HG02973 (cell line): Measurements from ENCODE around the gene WBP2.

Source experiments
- ATAC-seq: cut with Tn5 transposase; IDR thresholded peaks from one replicate; pipeline ENCODE4 v1.9.1; 2021; ENCODE audit warnings: moderate library complexity; ENCODE audit not compliant: unreplicated experiment

Gene WBP2

DNA sequence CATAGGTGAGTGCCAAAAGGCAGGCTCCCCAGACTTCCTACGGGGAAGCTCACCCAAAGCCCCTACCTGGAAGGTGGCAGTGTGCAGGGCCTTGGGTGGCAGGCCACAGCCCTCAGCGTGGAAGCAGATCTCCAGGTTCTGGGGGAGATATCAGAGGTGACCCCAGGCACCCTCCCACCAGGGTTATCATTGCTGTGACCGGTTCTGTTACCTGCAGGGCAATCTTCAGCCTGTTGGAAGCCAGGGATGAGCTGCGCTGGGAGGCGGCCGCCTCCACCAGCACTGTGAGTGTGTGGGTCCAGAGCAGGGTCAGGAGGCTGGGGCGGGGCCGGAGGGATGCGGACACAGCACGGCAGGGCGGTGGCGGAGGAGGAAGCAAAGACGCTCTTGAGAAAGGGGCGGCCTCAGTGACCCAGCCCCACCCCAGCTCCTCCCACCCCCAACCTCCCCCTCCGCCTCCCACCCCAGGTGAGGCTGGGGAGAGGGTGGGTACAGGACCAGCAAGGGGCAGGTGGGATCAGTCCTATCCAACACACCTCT lies 24.0 kb downstream of the WBP2 start:
- ATAC-seq, result no peak

DNA sequence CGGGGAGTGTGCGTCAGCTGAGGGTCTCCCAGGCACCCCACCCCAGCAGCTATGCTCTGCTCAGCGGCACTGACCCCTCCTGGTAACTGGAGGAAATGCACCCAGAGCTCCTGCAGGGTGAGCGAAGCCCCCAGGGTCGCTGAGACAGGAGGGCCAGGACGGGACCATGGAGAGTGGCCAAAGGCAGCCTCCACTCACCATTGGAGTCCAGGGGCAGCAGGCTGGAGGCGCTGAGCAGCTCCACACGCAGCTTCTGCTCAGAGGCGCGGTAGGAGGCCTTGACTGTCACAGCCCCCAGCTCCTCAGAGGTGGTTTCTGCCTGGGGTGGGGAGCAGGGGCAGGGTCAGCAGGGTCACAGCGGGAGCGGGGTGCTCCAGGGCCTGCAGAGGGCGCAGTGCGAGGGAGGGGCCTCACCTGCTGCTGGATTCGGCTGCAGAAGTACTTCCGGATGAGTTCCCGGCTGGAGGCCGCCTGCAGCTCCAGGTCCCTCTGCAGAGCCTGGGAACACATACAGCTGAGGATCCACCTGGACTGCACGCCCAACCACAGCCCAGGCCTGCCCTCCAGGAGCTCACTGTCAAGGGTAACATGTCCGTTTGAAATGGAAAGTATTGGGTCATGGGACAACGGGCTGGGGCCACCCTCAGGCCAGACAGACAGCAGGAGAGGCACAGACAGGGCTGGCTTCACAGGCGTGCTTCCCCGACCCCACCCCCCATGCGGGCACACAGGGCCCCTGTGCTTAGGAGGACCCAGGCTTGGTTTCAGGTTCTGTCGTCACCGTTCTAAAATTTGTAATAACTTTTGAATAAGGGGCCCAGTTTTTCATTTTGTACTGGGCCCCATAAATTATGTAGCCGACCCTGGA lies 24.7 kb downstream of the WBP2 start:
- ATAC-seq, result no peak

DNA sequence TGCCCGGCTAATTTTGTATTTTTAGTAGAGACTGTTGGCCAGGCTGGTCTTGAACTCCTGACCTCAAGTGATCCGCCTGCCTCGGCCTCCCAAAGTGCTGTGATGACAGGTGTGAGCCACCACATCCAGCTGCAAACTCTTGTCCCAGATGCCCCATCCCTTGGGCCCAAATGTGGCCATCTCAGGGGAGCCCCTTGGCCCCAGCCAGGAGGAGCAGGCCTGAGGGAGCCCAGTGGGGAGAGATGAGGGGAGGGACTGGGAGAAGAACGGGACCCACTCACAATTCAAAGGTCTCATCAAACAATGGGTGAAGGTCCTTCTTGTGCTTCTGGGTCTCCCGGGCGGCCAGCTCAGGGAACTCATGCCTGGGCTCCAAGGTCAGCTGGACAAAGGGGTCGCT lies 25.4 kb downstream of the WBP2 start:
- ATAC-seq, result no peak

DNA sequence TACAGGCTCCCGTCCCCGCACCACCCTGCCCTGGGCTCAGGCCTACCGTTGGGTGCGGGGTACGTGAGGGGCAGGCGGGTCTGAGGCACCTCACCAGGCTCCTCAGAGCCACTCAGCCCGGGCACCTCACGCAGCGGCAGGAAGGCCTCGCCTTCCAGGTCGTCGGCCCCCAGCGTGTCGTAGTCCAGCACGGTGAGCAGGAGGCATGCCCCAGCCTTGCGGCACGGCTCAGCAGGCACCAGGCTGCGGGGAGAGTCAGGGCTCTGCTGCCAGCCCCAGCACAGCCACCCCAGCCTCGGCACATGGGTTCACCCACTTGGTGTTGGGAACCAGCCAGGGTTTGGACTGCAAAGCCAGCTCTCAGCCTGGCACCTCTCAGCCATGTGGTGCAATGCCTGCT lies 26.4 kb downstream of the WBP2 start:
- no peak for ATAC-seq

DNA sequence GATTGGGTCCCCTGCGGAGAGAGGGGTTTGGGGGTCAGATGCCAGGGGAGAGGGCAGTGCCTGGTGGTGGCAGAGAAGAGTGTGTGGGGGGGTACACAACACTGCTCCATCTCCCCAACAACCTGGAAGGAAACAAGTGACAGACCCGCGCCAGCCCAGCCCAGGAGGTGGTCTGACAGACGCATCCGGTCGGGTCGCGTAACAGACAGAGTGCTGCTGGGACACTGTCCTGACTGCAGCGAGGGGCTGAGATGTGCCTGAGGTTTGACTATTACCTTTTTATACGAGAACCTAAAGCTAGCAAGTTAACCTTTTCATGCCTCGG lies 27.1 kb downstream of the WBP2 start:
- ATAC-seq, result no peak

DNA sequence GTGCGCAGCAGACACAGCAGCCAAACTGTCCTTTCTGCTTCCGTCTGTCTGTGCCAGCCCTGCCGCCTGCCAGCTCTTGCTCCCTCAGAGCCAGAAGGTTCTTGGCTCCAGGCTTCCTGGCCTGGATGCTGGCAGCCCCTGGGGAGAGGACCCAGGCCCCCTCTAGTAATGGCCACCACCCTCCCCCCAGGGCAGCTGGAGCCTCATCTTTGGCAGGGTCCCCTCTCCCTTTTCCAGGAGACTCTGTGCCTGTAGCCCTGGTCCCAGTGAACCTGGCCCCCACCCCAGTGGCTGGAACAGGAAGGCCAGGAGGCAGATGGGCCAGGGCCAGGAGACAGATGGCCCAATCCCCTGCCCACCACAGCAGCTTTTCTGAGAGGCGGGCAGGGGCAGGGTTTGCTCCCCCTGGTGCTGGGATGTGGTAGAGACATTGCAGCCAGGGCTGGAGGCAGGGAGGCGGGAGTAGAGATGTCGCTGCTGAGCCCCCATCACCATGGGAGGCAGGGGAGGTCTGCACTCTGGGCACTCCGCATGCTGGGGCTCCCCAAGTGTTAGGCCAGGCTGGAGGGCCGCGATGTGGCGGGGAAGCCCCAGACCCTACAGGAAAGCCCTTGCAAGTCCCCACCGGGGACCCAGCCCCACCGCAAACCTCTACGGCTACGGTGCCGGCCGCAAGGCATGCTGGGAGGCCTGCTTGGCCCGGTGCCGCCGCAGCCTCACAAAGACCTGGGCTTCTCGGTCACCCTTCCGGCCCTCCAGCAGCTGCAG lies 27.6 kb downstream of the WBP2 start:
- no peak for ATAC-seq

DNA sequence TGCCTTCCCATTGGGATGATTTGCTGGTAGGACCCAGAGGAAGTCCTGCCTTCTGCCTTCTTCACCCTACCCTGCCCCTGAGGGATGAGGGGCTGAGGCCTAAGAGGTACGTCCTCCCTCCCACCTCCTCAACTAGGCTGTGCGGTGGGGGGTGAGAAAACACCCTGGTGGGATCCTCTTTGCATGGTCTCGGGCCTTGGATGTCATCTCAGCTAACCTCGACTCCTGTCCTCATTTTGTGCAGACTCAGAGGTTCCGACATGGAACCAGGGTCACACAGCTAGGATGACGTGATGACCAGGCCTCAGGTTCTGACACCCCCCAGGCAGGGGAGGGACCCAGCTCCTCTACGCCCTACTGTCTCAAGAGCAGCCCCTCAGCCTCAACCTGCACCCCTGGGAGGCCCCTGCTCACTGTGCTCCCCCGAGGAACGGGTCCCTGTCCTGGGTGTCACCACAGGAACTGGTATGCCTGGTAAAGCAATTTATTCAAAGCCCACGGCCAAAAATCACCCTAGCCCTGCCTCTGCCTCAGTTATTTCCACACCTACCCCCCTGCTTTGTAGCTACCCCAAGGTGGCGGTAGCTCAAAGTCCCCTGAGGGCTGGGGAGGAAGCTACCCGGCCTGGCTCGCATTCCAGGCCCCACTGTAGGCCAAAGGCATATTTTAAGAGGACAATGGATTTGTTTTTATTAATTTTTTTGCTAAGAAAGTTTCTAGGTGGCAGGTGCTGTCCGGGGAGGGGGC lies 28.4 kb downstream of the WBP2 start:
- ATAC-seq, result no peak

DNA sequence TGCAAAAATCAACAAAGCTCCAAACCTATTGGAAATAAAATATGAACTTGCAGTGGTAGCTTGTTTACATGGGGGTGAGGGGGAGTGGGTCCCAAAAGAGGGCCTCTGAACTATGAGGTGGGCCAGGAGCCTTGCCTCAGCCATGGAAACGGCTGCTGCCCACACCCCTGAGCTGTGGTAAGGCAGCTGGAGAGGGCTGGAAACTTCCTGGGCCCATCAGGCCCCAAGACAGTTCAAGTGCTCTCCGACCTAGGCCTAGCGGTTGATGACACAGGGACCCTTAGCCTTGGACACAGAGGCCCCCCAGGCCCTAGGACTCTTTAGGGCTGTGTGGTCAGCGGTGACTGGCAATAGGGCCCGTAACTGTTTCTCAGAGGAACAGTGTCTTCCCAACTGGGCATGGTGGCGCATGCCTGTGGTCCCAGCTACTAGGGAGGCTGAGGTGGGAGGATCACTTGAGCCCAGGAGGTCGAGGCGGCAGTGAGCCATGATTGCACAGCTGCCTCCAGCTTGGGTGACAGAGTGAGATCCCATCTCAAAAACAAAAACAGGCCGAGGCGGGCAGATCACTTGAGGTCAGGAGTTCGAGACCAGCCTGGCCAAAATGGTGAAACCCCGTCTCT lies 29.3 kb downstream of the WBP2 start:
- no peak for ATAC-seq

DNA sequence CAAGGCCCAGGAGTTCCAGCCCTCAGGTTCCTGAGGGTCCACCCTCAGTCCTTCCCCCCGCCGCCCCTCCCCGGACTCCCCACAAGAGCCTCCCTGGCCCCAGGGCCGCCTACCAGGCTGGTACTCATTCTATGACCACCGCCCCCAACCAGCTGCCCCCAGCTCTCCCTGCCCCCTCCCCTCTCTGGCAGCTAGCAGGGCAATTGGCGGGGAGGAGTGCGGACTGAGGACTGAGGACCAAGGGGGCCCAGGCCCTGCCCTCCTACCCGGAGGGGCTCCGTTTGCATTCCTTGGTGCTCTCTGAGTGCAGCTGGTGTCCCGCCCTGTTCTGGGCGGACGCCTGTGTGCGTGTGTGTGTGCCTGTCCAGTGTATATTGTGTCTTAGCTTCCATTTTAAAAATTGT lies 30.0 kb downstream of the WBP2 start:
- no peak for ATAC-seq

DNA sequence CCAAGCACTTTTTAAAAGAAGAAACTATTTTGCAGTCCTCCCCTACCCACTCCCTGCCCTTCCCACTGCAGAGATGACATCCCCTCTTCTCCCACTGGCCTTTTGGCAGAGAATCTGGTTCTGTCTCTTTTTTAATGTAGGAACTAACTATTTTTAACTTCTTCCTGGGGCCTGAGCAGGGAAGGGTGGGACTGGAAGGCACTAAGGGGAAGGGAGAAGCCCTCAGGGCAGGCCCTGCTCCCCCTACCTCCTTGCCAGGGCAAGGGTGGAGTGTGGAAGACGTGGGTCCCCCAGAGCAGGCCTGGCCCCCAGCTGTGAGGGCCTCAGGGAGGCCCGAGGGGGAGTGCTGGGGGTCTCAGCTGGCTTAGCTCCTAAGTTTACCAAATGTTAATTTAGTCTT lies 30.5 kb downstream of the WBP2 start:
- ATAC-seq, result no peak

DNA sequence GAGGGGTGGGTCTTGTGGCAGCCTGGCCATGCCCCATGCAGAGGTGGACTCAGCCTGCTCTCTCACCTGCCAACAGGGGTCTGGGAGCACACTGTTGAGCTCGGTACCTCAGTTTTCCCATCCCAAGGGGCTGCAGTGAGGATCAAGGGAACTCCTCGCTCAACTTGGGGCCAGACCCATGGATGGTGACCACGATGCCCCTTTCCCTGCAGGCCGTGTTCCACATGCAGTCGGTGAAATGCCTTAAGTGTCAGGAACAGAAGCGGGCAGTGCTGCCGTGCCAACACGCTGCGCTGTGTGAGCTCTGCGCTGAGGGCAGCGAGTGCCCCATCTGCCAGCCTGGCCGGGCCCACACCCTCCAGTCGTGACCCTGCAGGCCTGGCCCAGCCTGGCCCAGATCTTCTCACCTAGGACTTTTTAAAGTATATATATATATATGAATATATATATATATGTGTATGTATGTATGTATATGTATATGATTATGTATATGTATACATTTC lies 31.0 kb downstream of the WBP2 start:
- no peak for ATAC-seq

DNA sequence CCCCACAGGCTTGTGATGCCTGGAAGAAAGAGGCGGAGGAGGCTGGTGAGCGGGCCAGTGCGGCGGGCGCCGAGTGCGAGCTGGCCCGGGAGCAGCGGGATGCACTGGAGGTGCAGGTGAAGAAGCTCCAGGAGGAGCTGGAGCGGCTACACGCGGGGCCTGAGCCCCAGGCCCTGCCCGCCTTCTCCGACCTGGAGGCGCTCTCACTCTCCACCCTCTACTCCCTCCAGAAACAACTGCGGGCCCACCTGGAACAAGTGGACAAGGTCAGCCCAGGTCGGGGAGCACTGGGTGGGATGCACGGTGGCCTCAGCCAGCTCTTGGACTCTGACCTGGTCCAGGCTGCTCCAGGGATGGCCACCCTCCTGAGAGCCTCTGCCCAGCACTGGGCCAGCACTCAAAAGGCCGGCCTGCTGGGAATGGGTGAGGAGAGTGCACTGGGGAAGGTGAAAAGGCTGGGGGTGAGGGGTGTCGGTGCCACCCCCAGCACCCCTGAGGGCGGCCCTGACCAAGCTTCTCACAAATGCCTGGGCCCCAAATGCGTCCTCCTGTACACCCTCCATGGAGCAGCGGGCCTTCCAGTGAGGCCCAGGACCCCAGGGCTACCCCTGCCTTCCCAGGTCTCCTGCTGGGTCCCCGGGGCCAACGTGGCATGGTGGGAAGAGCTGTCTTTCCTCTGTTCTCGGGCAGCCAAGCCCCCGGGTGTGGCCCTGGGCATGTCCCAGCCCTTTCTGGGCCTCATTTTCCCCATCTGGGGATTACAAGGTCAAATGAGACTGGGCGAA lies 31.7 kb downstream of the WBP2 start:
- ATAC-seq, result no peak

DNA sequence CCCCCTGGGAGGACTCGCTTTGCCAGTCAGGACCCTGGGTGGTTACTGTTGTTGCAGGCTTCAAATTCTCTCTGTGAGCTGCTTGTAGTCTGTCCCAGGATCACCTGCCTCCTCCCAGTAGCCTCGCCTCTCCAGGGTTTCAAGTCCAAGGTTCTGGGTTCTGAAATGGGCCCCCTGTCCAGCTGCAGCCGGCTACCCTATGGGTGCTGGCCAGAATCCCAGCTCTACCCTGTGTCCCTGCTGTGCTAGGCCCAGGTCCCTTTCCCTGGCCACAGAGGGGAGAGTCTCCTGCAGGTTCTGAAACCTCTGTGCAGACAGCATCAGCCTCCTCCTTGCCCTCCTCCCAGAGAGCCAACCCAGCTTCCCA lies 32.4 kb downstream of the WBP2 start:
- ATAC-seq, result no peak

DNA sequence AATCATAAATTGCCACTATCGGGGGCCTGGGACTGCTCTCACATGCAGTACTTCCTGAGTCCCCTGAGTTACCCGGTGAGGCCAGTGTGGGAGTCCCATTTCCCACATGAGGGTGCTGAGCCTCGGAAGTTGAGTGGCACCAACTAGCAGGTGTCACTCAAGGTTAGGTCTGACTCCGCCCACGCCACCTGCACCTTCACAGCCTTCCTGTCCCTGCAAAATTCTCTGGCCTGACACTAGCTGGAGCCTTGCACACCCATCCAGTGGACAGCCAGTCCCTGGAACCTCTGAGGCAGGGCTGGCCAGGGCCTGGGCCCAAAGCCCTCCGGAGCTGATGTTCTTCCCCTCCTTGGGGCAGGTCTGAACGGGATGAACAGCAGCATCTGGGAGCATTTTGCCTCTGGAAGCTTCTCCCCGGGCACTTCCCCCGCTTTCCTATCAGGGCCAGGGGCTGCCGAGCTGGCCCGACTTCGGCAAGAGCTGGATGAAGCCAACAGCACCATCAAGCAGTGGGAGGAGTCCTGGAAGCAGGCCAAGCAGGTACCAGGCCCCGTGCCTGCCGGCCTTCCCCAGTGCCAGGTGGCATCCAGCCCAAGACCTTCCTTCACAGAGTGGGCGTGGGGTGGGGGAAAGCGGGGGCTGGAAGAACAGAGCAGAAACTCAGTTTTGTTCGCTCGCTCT lies 32.9 kb downstream of the WBP2 start:
- no peak for ATAC-seq

DNA sequence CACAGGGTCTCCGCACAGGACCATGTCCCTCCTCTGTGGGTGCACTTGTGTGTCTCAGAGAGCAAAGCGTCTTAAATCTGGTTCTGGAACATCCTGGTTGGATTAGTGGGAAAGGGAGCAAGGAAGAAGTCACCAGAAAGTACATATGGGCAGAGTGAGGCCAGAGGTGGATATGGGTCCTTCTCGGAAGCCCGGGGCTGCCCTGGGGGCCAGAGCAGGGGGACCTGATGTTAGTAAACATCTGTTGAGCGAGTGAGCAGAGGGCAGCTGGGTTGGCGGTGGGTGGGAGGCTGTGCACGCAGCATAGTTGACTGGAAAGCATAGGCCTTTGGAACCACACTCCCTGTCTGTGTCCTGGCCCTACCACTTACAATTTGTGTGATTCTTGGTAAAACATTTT lies 33.6 kb downstream of the WBP2 start:
- no peak for ATAC-seq

DNA sequence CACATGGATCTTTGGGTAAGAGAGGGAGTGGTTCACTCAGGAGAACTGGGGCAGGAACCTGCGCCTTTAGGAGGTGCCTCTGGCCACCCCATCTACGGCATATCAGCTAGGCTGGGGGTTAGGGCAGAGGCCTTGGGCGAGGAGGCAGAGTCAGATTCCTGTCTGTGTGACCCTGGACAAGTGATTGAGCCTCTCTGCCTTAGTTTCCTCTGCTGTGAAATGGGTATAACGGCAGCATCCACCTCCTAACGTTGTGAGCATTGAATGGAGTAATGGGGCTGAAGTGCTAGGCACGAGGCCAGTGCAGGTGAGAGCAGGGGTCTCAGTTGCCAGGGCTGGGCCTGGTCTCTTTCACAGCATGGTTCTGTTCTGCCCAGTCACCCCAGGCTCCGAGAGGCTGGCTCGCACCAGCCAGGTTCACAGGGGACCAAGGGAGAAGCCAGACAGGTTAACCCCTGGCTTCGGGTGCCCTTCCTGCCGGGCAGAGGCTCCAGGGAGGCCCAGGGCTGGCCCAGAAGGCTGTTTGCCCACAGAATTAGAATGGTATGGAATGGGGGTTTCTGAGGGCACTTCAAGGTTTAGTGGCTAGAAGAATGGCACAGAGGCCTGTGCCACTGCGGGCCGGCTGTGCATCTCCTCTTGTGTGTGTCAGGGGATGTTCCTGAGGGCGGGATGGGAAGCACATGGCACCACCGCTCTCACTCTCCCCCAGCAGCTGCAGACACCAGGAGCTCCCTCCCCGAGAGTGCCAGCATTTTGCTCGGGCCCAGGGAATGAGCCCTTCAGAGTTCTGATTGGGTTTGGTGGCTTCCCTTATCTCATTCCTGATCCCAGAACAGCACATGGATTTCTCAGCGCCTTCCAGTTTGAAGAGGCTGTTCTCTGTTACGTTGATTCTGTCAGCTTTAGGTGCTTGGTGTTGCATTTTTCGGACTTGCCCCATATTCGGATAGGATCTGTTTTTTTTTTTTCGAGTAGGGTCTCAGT lies 34.7 kb downstream of the WBP2 start:
- ATAC-seq, result no peak

DNA sequence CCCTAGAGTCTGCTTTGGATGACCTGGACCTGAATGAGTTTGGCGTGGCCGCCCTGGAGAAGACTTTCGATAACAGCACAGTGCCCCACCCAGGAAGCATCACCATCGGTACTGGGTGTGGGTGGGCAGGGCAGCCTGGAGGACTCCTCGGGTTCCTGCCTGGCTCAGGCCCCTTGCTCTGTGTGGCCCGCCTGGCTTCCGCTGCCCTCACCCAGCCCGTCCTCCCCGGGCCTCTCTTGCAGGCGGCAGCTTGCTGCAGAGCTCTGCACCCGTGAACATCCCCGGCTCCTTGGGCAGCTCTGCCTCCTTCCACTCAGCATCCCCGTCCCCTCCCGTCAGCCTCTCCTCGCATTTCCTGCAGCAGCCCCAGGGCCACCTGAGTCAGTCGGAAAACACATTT lies 35.5 kb downstream of the WBP2 start:
- no peak for ATAC-seq

DNA sequence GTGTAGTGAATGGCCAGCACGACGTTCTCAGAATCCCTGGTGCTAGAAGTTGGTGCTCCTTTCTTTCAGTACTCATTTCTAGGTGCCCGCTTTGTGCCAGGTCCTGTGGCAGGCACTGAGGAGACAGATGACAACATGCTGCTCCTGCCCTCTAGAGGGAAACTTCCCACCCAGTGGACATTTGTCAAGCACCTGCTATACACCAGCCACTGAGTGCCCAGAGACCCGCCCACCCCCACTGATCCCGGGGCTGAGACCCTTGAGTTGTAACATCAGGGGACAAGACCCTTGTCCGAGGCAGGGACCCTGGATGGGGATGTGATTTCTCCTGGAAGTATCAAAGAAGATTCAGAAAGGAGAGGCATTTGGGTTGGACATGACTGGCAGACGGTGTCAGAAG lies 36.0 kb downstream of the WBP2 start:
- ATAC-seq, result no peak
